OCI-LY1 (cell line): ENCODE measurements around the gene MACROD2.

Experiments
- H2AFZ ChIP-seq: fragments of 200-600 bp; sonication (generic), shearing (Covaris generic); 2 replicates; pipeline ENCODE4 v1.6.0; 2014; ENCODE audit warnings: antibody characterized with exemption, mild to moderate bottlenecking, low read length
- H3F3A ChIP-seq: fragments of 200-600 bp; sonication (generic), shearing (Covaris generic); 2 replicates; pipeline ENCODE4 v1.6.0; 2014; ENCODE audit warnings: mild to moderate bottlenecking, antibody characterized with exemption, low read length, moderate library complexity; ENCODE audit not compliant: insufficient read depth
- H3K27ac ChIP-seq: fragments of 200-600 bp; sonication (generic); 2 replicates; pipeline ENCODE4 v1.5.1; 2014; ENCODE audit warnings: low read length, mixed run types, mild to moderate bottlenecking, low read depth; ENCODE audit not compliant: poor library complexity, severe bottlenecking
- H3K27me3 ChIP-seq: fragments of 200-600 bp; sonication (generic); 2 replicates; pipeline ENCODE4 v1.6.0; 2014; ENCODE audit warnings: antibody characterized with exemption, mild to moderate bottlenecking, low read length, moderate library complexity; ENCODE audit not compliant: insufficient read depth
- H3K36me3 ChIP-seq: fragments of 200-600 bp; sonication (generic); 2 replicates; pipeline ENCODE4 v1.6.1; 2014; ENCODE audit warnings: mild to moderate bottlenecking, antibody characterized with exemption, low read length, moderate library complexity, mixed read lengths; ENCODE audit not compliant: insufficient read depth
- H3K4me1 ChIP-seq: fragments of 200-600 bp; sonication (generic); 2 replicates; pipeline ENCODE4 v1.5.1; 2014; ENCODE audit warnings: mild to moderate bottlenecking, low read length, moderate library complexity; ENCODE audit not compliant: insufficient read depth, severe bottlenecking
- H3K4me2 ChIP-seq: fragments of 200-600 bp; sonication (generic), shearing (Covaris generic); 2 replicates; pipeline ENCODE4 v1.6.1; 2014; ENCODE audit warnings: low read length
- H3K4me3 ChIP-seq: fragments of 200-600 bp; sonication (generic); 2 replicates; pipeline ENCODE4 v1.5.1; 2014; ENCODE audit warnings: low read length, low read depth, mild to moderate bottlenecking, mixed read lengths; ENCODE audit not compliant: poor library complexity, severe bottlenecking
- H3K79me2 ChIP-seq: fragments of 200-600 bp; shearing (Covaris generic); 2 replicates; pipeline ENCODE4 v1.6.1; 2016; ENCODE audit warnings: mixed run types, low read length, mixed read lengths; ENCODE audit not compliant: insufficient read depth
- H3K9ac ChIP-seq: fragments of 200-600 bp; sonication (generic), shearing (Covaris generic); 2 replicates; pipeline ENCODE4 v1.6.1; 2014; ENCODE audit warnings: mild to moderate bottlenecking, low read length, mixed read lengths
- H3K9me2 ChIP-seq: fragments of 200-600 bp; sonication (generic), shearing (Covaris generic); 2 replicates; pipeline ENCODE4 v1.6.1; 2014; ENCODE audit warnings: low read depth, mild to moderate bottlenecking, low read length, mixed read lengths
- H3K9me3 ChIP-seq: fragments of 200-600 bp; shearing (Covaris generic); 2 replicates; pipeline ENCODE4 v1.6.1; 2014; ENCODE audit warnings: low read length, mixed read lengths
- H4K20me1 ChIP-seq: fragments of 200-600 bp; sonication (generic), shearing (Covaris generic); 2 replicates; pipeline ENCODE4 v1.6.0; 2016; ENCODE audit warnings: mild to moderate bottlenecking, low read length; ENCODE audit not compliant: insufficient read depth
- CTCF ChIP-seq: fragments of 200-600 bp; sonication (generic), shearing (Covaris generic); IDR thresholded peaks from 2 replicates; pipeline ENCODE4 v1.5.1; 2017; ENCODE audit warnings: mild to moderate bottlenecking, antibody characterized with exemption, low read length, moderate library complexity, mixed read lengths
- EZH2 ChIP-seq: fragments of 200-600 bp; sonication (generic), shearing (Covaris generic); IDR thresholded peaks from 2 replicates; pipeline ENCODE4 v1.8.0; 2017; ENCODE audit warnings: borderline replicate concordance, mixed run types, mild to moderate bottlenecking, antibody characterized with exemption, low read length, moderate library complexity, mixed read lengths

The MACROD2 gene

GRCh38 chr20:14422892-14423291 lies 427.6 kb downstream of the MACROD2 start:
- H3K9ac ChIP-seq = no peak overlapping the region
- no peak overlapping the region for H3K4me3 ChIP-seq
- TF ChIP-seq CTCF = no peak
- no peak overlapping the region for H3K27ac ChIP-seq
- no peaks in the 10 kb centered on the region for H3K9me2 ChIP-seq
- no peaks in the 10 kb centered on the region for H3K79me2 ChIP-seq
- H3F3A ChIP-seq = no peaks in the 10 kb centered on the region
- no peak overlapping the region for H2AFZ ChIP-seq
- no peaks in the 10 kb centered on the region for H3K27me3 ChIP-seq
- no peaks in the 10 kb centered on the region for H4K20me1 ChIP-seq
- no peaks in the 10 kb centered on the region for H3K9me3 ChIP-seq
- no peaks in the 10 kb centered on the region for H3K4me1 ChIP-seq
- H3K4me2 ChIP-seq = no peak overlapping the region
- H3K36me3 ChIP-seq = no peaks in the 10 kb centered on the region

- TF ChIP-seq EZH2 = no peak
- no peak for TF ChIP-seq CTCF
- no peaks in the 10 kb centered on the region for H3K4me1 ChIP-seq
- no peaks in the 10 kb centered on the region for H3K36me3 ChIP-seq
- no peaks in the 10 kb centered on the region for H3K27me3 ChIP-seq
- H2AFZ ChIP-seq = no peak overlapping the region
- H3K9ac ChIP-seq = no peak overlapping the region
- no peaks in the 10 kb centered on the region for H3K79me2 ChIP-seq
- H3K4me2 ChIP-seq = no peak overlapping the region
- no peaks in the 10 kb centered on the region for H3K9me2 ChIP-seq
- H3K27ac ChIP-seq = no peak overlapping the region
- no peaks in the 10 kb centered on the region for H4K20me1 ChIP-seq
- no peaks in the 10 kb centered on the region for H3K9me3 ChIP-seq
- H3F3A ChIP-seq = no peaks in the 10 kb centered on the region
- H3K4me3 ChIP-seq = no peak overlapping the region
Measured at GRCh38 chr20:14431568-14431967, 436.3 kb downstream of the MACROD2 start.

- no peak overlapping the region for H3K4me2 ChIP-seq
- no peak overlapping the region for H2AFZ ChIP-seq
- no peaks in the 10 kb centered on the region for H3F3A ChIP-seq
- no peaks in the 10 kb centered on the region for H3K4me1 ChIP-seq
- H3K27ac ChIP-seq = no peak overlapping the region
- no peaks in the 10 kb centered on the region for H3K9me2 ChIP-seq
- no peaks in the 10 kb centered on the region for H4K20me1 ChIP-seq
- no peak for TF ChIP-seq EZH2
- TF ChIP-seq CTCF = no peak
- no peaks in the 10 kb centered on the region for H3K79me2 ChIP-seq
- no peaks in the 10 kb centered on the region for H3K27me3 ChIP-seq
- no peak overlapping the region for H3K9ac ChIP-seq
- H3K9me3 ChIP-seq = no peaks in the 10 kb centered on the region
- H3K36me3 ChIP-seq = no peaks in the 10 kb centered on the region
- H3K4me3 ChIP-seq = no peak overlapping the region
Measured at GRCh38 chr20:14432085-14432484, 436.8 kb downstream of the MACROD2 start.
